ENCODE results near the gene A2M. TPM values are rescaled to one million over a fixed set of nuclear protein-coding genes. Genes with fewer than 3 reads are reported as not detected.

Gene A2M
- total and polyA plus RNA-seq, 2 donors (not counting 3 experiments of a cell fraction or from before 2014, with no cell fraction given) = 11.5 to 16.9 TPM

- TF ChIP-seq MAX (IDR thresholded peaks at IDR 0.05; ENCODE audit: insufficient read depth, insufficient read length) = no peak
- TF ChIP-seq MYC (IDR thresholded peaks at IDR 0.05; ENCODE audit: low read depth, low read length) = no peak
- no peak for TF ChIP-seq JUN (IDR thresholded peaks at IDR 0.05; ENCODE audit: borderline replicate concordance, insufficient read depth, insufficient read length, low read depth)
- no peak for TF ChIP-seq FOS (IDR thresholded peaks at IDR 0.05; ENCODE audit: borderline replicate concordance, insufficient read depth, low read length)
- TF ChIP-seq POLR2AphosphoS5 (IDR thresholded peaks at IDR 0.05; ENCODE audit: insufficient read depth, low read depth, low read length) = no peak
- no peak for TF ChIP-seq POLR2A (IDR thresholded peaks at IDR 0.05; ENCODE audit: low read depth, low read length)
- TF ChIP-seq EZH2 (IDR thresholded peaks at IDR 0.05; ENCODE audit: borderline replicate concordance, low read depth, low read length, severe bottlenecking) = no peak
- no peak for TF ChIP-seq GATA2 (IDR thresholded peaks at IDR 0.05; ENCODE audit: insufficient read depth, insufficient read length, low read depth, low read length)
- no peak for TF ChIP-seq CTCF (IDR thresholded peaks at IDR 0.05; ENCODE audit: extremely low read depth in 1 of 2, insufficient read depth in 1 of 2, low read depth in 1 of 2, low read length in 2 of 2)
- Histone ChIP-seq H2AFZ (ENCODE audit: low read depth, low read length) (no peak overlapping the region), H3K79me2 (ENCODE audit: control insufficient read depth, insufficient read depth, low read length) (no peaks in the 10 kb centered on the region), H3K27ac (ENCODE audit: insufficient read depth, low read depth, low read length) (no peak overlapping the region), H3K9ac (replicated peaks; ENCODE audit: extremely low read depth, insufficient read depth, low read length) (no peak overlapping the region), H3K4me3 (replicated peaks in 1 of 3; ENCODE audit: insufficient read depth in 1 of 3, low read depth in 1 of 3, low read length in 3 of 3) (no peak overlapping the region), H3K9me1 (replicated peaks; ENCODE audit: control insufficient read depth, extremely low read depth, insufficient read depth, low read length) (no peaks in the 10 kb centered on the region), H3K9me3 (replicated peaks; ENCODE audit: control insufficient read depth, insufficient read depth, low read length) (no peaks in the 10 kb centered on the region), H3K36me3 (ENCODE audit: control insufficient read depth in 2 of 2, extremely low read depth in 1 of 2, insufficient read depth in 2 of 2, low read length in 2 of 2) (no peaks in the 10 kb centered on the region), H3K4me2 (ENCODE audit: insufficient read depth, low read length) (no peak overlapping the region), H3K4me1 (ENCODE audit: control insufficient read depth, extremely low read depth, insufficient read depth, low read length) (no peaks in the 10 kb centered on the region), H4K20me1 (replicated peaks; ENCODE audit: control insufficient read depth, extremely low read depth, insufficient read depth, low read length) (no peaks in the 10 kb centered on the region), H3K27me3 (ENCODE audit: control insufficient read depth in 2 of 2, insufficient read depth in 2 of 2, low read length in 2 of 2) (peaks cover 0 to 4% of the 10 kb centered on the region in 2 experiments)
- dilution Hi-C loops (cut with MboI; ENCODE audit: extremely low pct_ligation_motif_present, low sequenced_read_pairs) (no loop called here), intact Hi-C loops (cut with micrococcal nuclease) (no loop called here)
- BruUV-seq (replicated peaks) = no TSS peak
- ChIA-PET POLR2A (no interaction called here), CTCF (no interaction called here)
- DNase-seq (ENCODE audit: low read depth, low spot score) (no peak), FAIRE-seq (no peak)
Observed at GRCh38 chr12:9091891-9092598, 23.7 kb downstream of the A2M start.
